ENCODE data around the gene GAS7. TPM values are rescaled to one million over a fixed set of nuclear protein-coding genes. Genes with fewer than 3 reads are reported as not detected.

The GAS7 gene
- total RNA-seq, 1 experiment from 2014 or later: 6.0 TPM

DNA sequence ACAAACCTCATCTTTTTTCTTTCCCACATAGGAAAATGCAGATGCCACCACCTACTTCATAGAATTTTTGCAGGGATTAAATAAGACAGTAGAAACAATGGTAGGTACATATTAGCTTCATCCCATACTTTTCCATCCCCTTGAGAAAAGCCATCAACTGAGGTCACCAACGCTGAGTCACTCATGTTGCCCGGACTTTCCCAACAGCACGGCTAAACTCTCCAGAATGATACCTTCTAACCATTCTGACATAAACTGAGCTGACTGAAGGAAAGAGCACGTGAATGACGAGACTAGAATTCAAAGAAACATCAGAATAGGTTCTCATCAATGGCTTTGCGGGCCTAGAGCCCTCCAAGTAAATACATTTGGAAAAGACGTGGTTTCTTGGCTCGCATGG is 147.3 kb downstream of the GAS7 start:
- H3K27ac ChIP-seq (ENCODE audit: insufficient read length, low read depth, low read length): no peak overlapping the region
- TF ChIP-seq, protein P1, sequence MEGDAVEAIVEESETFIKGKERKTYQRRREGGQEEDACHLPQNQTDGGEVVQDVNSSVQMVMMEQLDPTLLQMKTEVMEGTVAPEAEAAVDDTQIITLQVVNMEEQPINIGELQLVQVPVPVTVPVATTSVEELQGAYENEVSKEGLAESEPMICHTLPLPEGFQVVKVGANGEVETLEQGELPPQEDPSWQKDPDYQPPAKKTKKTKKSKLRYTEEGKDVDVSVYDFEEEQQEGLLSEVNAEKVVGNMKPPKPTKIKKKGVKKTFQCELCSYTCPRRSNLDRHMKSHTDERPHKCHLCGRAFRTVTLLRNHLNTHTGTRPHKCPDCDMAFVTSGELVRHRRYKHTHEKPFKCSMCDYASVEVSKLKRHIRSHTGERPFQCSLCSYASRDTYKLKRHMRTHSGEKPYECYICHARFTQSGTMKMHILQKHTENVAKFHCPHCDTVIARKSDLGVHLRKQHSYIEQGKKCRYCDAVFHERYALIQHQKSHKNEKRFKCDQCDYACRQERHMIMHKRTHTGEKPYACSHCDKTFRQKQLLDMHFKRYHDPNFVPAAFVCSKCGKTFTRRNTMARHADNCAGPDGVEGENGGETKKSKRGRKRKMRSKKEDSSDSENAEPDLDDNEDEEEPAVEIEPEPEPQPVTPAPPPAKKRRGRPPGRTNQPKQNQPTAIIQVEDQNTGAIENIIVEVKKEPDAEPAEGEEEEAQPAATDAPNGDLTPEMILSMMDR (conservative IDR thresholded peaks at IDR 0.05): no peak

More for the DNA sequence above, 147.3 kb downstream of the GAS7 start:
- no peak overlapping the region for H2BK15ac ChIP-seq (ENCODE audit: low read depth, low read length)
- H3K56ac ChIP-seq (ENCODE audit: insufficient read length, low read depth, low read length): no peak overlapping the region
- no peaks in the 10 kb centered on the region for H3K79me2 ChIP-seq (ENCODE audit: insufficient read depth, low read length)
- no peak overlapping the region for H3K18ac ChIP-seq (ENCODE audit: insufficient read length, low read depth, low read length)
- DNase-seq: no peak
- no peak overlapping the region for H3K9ac ChIP-seq (ENCODE audit: extremely low read depth, insufficient read length, low read length)
- Mint-ChIP-seq H3K27me3 (ENCODE audit: low read depth) (no peaks in the 10 kb centered on the region), H3K9me3 (no peaks in the 10 kb centered on the region; a peak in 1 of 5 replicates), H3K27ac (no peak overlapping the region; a peak in 1 of 7 replicates), H3K4me1 (peaks cover 16 to 26% of the 10 kb centered on the region in 2 experiments), H3K36me3 (ENCODE audit: insufficient read depth in 1 of 3, low read depth in 3 of 3) (peaks cover 0 to 2% (median 0%) of the 10 kb centered on the region in 3 experiments; a peak in 1 of 7 replicates), H3K4me3 (no peak overlapping the region)
- no peak overlapping the region for H4K8ac ChIP-seq (replicated peaks; ENCODE audit: insufficient read length, low read depth, low read length)
- no peak overlapping the region for H3K4me2 ChIP-seq (ENCODE audit: insufficient read depth, insufficient read length, low read length)
- no peak overlapping the region for H3K23ac ChIP-seq (ENCODE audit: insufficient read length, low read depth, low read length)
- peaks cover 3% of the 10 kb centered on the region; the same call in 1 of the 2 replicates for H3K4me1 ChIP-seq (ENCODE audit: insufficient read depth, low read length)
- no CpG with 5 or more reads among the region's 8 CpGs for WGBS (ENCODE audit: extremely low coverage, insufficient read length, low lambda C conversion rate)
- H3K14ac ChIP-seq (ENCODE audit: insufficient read depth, low read length): no peak overlapping the region
- H2BK20ac ChIP-seq (ENCODE audit: low read depth, low read length, poor library complexity, severe bottlenecking): no peak overlapping the region
- H3K9me3 ChIP-seq (ENCODE audit: control insufficient read depth, low read depth, low read length): no peaks in the 10 kb centered on the region
- no peak overlapping the region for H3K4ac ChIP-seq (ENCODE audit: low read depth, low read length)
- no peak overlapping the region for H2AK5ac ChIP-seq (ENCODE audit: insufficient read length, low read length)
- H4K20me1 ChIP-seq (ENCODE audit: control insufficient read depth, insufficient read depth, insufficient read length): peaks cover 3% of the 10 kb centered on the region
- no peaks in the 10 kb centered on the region for H3K79me1 ChIP-seq (ENCODE audit: insufficient read depth, low read depth, low read length, poor library complexity, severe bottlenecking)
- no peak overlapping the region for H2BK12ac ChIP-seq (ENCODE audit: insufficient read length, low read depth, low read length)
- H3K23me2 ChIP-seq (ENCODE audit: insufficient read length, low read depth, low read length, poor library complexity, severe bottlenecking): no peaks in the 10 kb centered on the region
- H4K91ac ChIP-seq (ENCODE audit: insufficient read length, low read depth, low read length): no peak overlapping the region
- H2BK5ac ChIP-seq (ENCODE audit: insufficient read length, low read length): no peak overlapping the region
- no peaks in the 10 kb centered on the region for H3K27me3 ChIP-seq (ENCODE audit: insufficient read depth, low read length)
- no peak overlapping the region for H3T11ph ChIP-seq (ENCODE audit: low read length)
- H4K5ac ChIP-seq (ENCODE audit: insufficient read length, low read depth, low read length): no peak overlapping the region
- H2AFZ ChIP-seq (ENCODE audit: low read length): no peak overlapping the region
- H2BK120ac ChIP-seq (ENCODE audit: low read depth, low read length, poor library complexity, severe bottlenecking): no peak overlapping the region
